Measurements from ENCODE around the gene TOGARAM2. TPM values are rescaled to one million over a fixed set of nuclear protein-coding genes. Genes with fewer than 3 reads are reported as not detected.

The TOGARAM2 gene
- total and polyA plus RNA-seq, 2 of the 8 experiments (the other 6 are each of a cell fraction or from before 2014, with no cell fraction given): 0.42 to 1.4 TPM

DNA sequence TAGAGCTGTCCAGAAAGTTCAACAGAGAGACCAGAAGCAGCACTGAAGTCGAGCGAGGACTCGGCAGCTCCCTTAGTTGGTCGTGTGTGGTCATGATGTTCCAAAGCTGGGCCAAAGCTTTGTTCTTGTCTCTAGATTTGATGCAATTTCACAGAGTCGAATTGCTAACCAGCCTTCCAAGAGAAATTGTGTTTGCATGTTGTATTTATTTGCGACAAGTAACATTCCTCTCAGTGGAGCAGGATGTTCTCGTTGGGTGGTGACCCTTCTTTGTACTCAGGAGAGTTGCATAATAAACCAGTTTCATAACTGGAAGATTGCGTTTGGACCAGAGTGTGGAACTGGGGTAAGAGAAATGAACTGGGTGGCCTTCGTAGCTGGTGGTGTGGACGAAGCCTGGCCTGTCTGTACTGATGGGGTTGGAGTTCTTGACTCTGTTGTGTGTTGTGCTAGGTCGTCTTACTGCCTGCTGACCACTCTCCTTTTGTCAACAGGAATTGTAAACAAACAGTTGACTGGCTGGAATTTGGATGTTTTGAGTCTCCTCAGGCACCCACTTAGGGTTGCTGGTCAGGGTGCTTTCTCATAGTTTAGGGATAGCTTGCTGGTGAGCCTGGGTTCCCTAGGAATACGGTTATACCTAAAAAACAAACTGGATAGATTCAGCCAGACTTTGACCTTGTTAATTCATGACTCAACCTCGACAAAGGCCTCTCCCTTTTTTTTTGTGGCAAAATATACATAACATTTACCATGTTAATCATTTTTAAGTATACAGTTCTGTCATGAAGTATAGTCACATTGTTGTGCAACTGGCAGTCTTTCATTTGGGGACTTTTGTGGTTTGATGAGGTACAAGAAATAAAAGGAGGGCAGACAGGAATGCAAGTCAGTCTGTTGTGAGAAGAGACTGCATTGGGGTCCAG is 28.9 kb upstream of the TOGARAM2 start:
- ChIA-PET POLR2A (ENCODE audit: partially characterized antibody) (interaction anchor here (3.6 kb wide), 1 partner anchor 10 kb away, joined by 16 read pairs; no protein-coding TSS in a partner anchor), CTCF (ENCODE audit: partially characterized antibody) (interaction anchor here (0.6 to 1.8 kb wide), 8 partner anchors 15 to 244 kb away, joined by 3 to 8 read pairs (median 3); no protein-coding TSS in a partner anchor)
- Histone ChIP-seq H3K4ac (replicated peaks; ENCODE audit: insufficient read length, low read depth, low read length) (no peak overlapping the region), H2AFZ (ENCODE audit: low read length) (no peak overlapping the region), H3K23ac (ENCODE audit: insufficient read length) (no peak overlapping the region), H4K91ac (replicated peaks; ENCODE audit: insufficient read length, low read length) (no peak overlapping the region), H4K5ac (ENCODE audit: insufficient read length, low read depth, low read length) (no peak overlapping the region), H3K27me3 (replicated peaks in 1 of 4; ENCODE audit: control insufficient read depth in 3 of 4, extremely low read depth in 1 of 4, insufficient read depth in 3 of 4, low read length in 3 of 4) (peaks cover 0 to 1% (median 0%) of the 10 kb centered on the region in 4 experiments; a peak in 1 of 7 replicates), H3K79me2 (ENCODE audit: control insufficient read depth in 1 of 2, insufficient read depth in 2 of 2, low read length in 2 of 2) (no peaks in the 10 kb centered on the region), H3K14ac (ENCODE audit: insufficient read length) (no peak overlapping the region), H2BK15ac (ENCODE audit: low read length) (no peak overlapping the region), H3K9ac (replicated peaks in 1 of 4; ENCODE audit: extremely low read depth in 1 of 4, low read depth in 3 of 4, low read length in 3 of 4) (peak overlapping the region in 1 of 4 experiments; percentile 37; a peak in 2 of 7 replicates), H3K9me3 (ENCODE audit: insufficient read depth in 2 of 2, low read depth in 1 of 2, low read length in 1 of 2) (peaks cover 14 to 21% of the 10 kb centered on the region in 2 experiments; a peak in 3 of 4 replicates), H3K79me1 (ENCODE audit: low read depth, low read length) (no peaks in the 10 kb centered on the region), H3K4me2 (ENCODE audit: insufficient read depth in 1 of 2, low read depth in 2 of 2, low read length in 2 of 2) (peak overlapping the region; percentile 11 to 38; a peak in 2 of 4 replicates), H3K18ac (ENCODE audit: extremely low read depth, low read length) (no peak overlapping the region; the same call in 1 of the 2 replicates), H2BK120ac (replicated peaks; ENCODE audit: low read depth, low read length) (no peak overlapping the region), H2BK5ac (ENCODE audit: low read depth, low read length) (0 out of 2 replicates have a peak overlapping the region, but pooled peaks have one; percentile 32), H2BK20ac (ENCODE audit: low read length) (0 out of 2 replicates have a peak overlapping the region, but pooled peaks have one; percentile 16), H3K36me3 (ENCODE audit: control insufficient read depth in 2 of 4, insufficient read depth in 4 of 4, low read length in 3 of 4) (peaks cover 5 to 25% (median 18%) of the 10 kb centered on the region in 4 experiments; a peak in 6 of 8 replicates), H2AK5ac (ENCODE audit: low read depth, low read length) (no peak overlapping the region), H3K23me2 (ENCODE audit: low read depth, low read length) (no peaks in the 10 kb centered on the region), H3K4me3 (ENCODE audit: extremely low read depth in 1 of 4, insufficient read depth in 2 of 4, low read depth in 3 of 4, low read length in 4 of 4) (no peak overlapping the region), H3K4me1 (replicated peaks in 1 of 4; ENCODE audit: control insufficient read depth in 3 of 4, insufficient read depth in 4 of 4, low read length in 3 of 4) (peaks cover 4 to 9% (median 6%) of the 10 kb centered on the region in 4 experiments; a peak in 6 of 7 replicates), H4K20me1 (replicated peaks in 1 of 2; ENCODE audit: control insufficient read depth in 1 of 2, insufficient read depth in 2 of 2, low read length in 2 of 2) (peaks cover 0 to 3% of the 10 kb centered on the region in 2 experiments), H2BK12ac (ENCODE audit: low read depth, low read length) (no peak overlapping the region), H3K56ac (replicated peaks; ENCODE audit: insufficient read length, low read depth, low read length) (no peak overlapping the region), H4K8ac (ENCODE audit: extremely low read depth, insufficient read depth, low read length) (no peak overlapping the region), H3K27ac (ENCODE audit: low read depth, low read length) (no peak overlapping the region)
- FAIRE-seq: no peak
- DNase-seq (ENCODE audit: low read depth in 1 of 2, low spot score in 2 of 2): no peak
- 81% methylated on average over 13 of the region's 13 CpGs; no CpG with 5 or more reads in 1 of the 2 experiments for WGBS, 2 experiments (ENCODE audit: extremely low coverage in 1 of 2, insufficient coverage in 1 of 2, insufficient read length in 1 of 2, insufficient replicate concordance in 2 of 2, low coverage in 1 of 2, low lambda C conversion rate in 2 of 2, missing lambda C conversion rate in 1 of 2)
- TF ChIP-seq SIX5 (IDR thresholded peaks at IDR 0.05; ENCODE audit: low read depth, low read length) (no peak), POLR2AphosphoS5 (IDR thresholded peaks at IDR 0.05; ENCODE audit: low read depth, low read length) (no peak), GTF2F1 (IDR thresholded peaks at IDR 0.05; ENCODE audit: borderline replicate concordance, low read depth, low read length) (no peak), SAP30 (IDR thresholded peaks at IDR 0.05; ENCODE audit: insufficient read depth, insufficient replicate concordance, low read length) (no peak), KDM5A (IDR thresholded peaks at IDR 0.05; ENCODE audit: low read length) (no peak), BRCA1 (IDR thresholded peaks at IDR 0.05; ENCODE audit: low read depth, low read length) (no peak), BCL11A (IDR thresholded peaks at IDR 0.05; ENCODE audit: low read depth in 2 of 2, low read length in 2 of 2) (no peak), TAF1 (IDR thresholded peaks at IDR 0.05; ENCODE audit: low read depth, low read length) (no peak)
- TF ChIP-seq, protein P1, sequence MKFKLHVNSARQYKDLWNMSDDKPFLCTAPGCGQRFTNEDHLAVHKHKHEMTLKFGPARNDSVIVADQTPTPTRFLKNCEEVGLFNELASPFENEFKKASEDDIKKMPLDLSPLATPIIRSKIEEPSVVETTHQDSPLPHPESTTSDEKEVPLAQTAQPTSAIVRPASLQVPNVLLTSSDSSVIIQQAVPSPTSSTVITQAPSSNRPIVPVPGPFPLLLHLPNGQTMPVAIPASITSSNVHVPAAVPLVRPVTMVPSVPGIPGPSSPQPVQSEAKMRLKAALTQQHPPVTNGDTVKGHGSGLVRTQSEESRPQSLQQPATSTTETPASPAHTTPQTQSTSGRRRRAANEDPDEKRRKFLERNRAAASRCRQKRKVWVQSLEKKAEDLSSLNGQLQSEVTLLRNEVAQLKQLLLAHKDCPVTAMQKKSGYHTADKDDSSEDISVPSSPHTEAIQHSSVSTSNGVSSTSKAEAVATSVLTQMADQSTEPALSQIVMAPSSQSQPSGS (IDR thresholded peaks at IDR 0.05; ENCODE audit: low read length): no peak

All from H1 (cell line).